ENCODE results near the gene BANF1.
"Not testable (repeated sequence)": the region's sequence is repeated elsewhere in the genome, so short reads cannot be mapped to it uniquely, and the experiment has no call there.

The BANF1 gene

GRCh38 chr11:66011239-66011784 is 9.0 kb downstream of the BANF1 start:
- no peak for DNase-seq (ENCODE audit: low read depth, low spot score)

- DNase-seq (ENCODE audit: low read depth, low spot score) = no peak
Observed at GRCh38 chr11:66011785-66012303, 9.5 kb downstream of the BANF1 start, which contains the start of gene CST6. TSS of gene CST6 (plus strand) at chr11:66012008. CDS start at chr11:66012045, 37 bp downstream.

GRCh38 chr11:66012371-66012945 is 10.2 kb downstream of the BANF1 start:
- no peak for DNase-seq (ENCODE audit: low read depth, low spot score)

GRCh38 chr11:66012946-66013761 is 10.9 kb downstream of the BANF1 start:
- no peak for DNase-seq (ENCODE audit: low read depth, low spot score)

GRCh38 chr11:66013762-66014100 is 11.4 kb downstream of the BANF1 start:
- DNase-seq (ENCODE audit: low read depth, low spot score) = no peak

GRCh38 chr11:66014804-66015453 is 12.6 kb downstream of the BANF1 start:
- no peak for DNase-seq (ENCODE audit: low read depth, low spot score)

- no peak for DNase-seq (ENCODE audit: low read depth, low spot score)
Observed at GRCh38 chr11:66015454-66015881, 13.2 kb downstream of the BANF1 start.

- DNase-seq (ENCODE audit: low read depth, low spot score) = no peak
Observed at GRCh38 chr11:66015936-66016792, 13.9 kb downstream of the BANF1 start.

GRCh38 chr11:66016793-66017177 is 14.5 kb downstream of the BANF1 start:
- DNase-seq (ENCODE audit: low read depth, low spot score) = no peak

- DNase-seq (ENCODE audit: low read depth, low spot score) = no peak
Observed at GRCh38 chr11:66017321-66017720, 15.0 kb downstream of the BANF1 start.

- DNase-seq (ENCODE audit: low read depth, low spot score) = no peak
Observed at GRCh38 chr11:66020212-66020611, 17.9 kb downstream of the BANF1 start.

- DNase-seq (ENCODE audit: low read depth, low spot score) = no peak
Observed at GRCh38 chr11:66020618-66021357, 18.5 kb downstream of the BANF1 start.

- peak; percentile 58 for DNase-seq (ENCODE audit: low read depth, low spot score)
Observed at GRCh38 chr11:66022401-66023185, 20.3 kb downstream of the BANF1 start.

GRCh38 chr11:66023186-66023440 is 20.8 kb downstream of the BANF1 start:
- not testable (repeated sequence) for DNase-seq (ENCODE audit: low read depth, low spot score)

- DNase-seq (ENCODE audit: low read depth, low spot score) = no peak
Observed at GRCh38 chr11:66026017-66026529, 23.8 kb downstream of the BANF1 start, which contains the start of gene CATSPER1. TSS of gene CATSPER1 (minus strand) at chr11:66026479. CDS start at chr11:66026379, 100 bp downstream.

- DNase-seq (ENCODE audit: low read depth, low spot score) = no peak
Observed at GRCh38 chr11:66032957-66033735, 30.8 kb downstream of the BANF1 start.

- no peak for DNase-seq (ENCODE audit: low read depth, low spot score)
Observed at GRCh38 chr11:66035653-66036333, 33.5 kb downstream of the BANF1 start.

- no peak for DNase-seq (ENCODE audit: low read depth, low spot score)
Observed at GRCh38 chr11:66036334-66036710, 34.0 kb downstream of the BANF1 start.

Measured in activated CD4-positive, CD25-positive, alpha-beta regulatory T cell treated with anti-CD3 and anti-CD28 coated beads, Interleukin-2, amount 50 U/mL, for 16 hours (primary cell).